GM21447 (cell line): ENCODE data around the gene IVL.

ENCODE experiments used
- ATAC-seq: cut with Tn5 transposase; IDR thresholded peaks from one replicate; pipeline ENCODE4 v1.9.1; 2021; ENCODE audit not compliant: unreplicated experiment

IVL gene

DNA sequence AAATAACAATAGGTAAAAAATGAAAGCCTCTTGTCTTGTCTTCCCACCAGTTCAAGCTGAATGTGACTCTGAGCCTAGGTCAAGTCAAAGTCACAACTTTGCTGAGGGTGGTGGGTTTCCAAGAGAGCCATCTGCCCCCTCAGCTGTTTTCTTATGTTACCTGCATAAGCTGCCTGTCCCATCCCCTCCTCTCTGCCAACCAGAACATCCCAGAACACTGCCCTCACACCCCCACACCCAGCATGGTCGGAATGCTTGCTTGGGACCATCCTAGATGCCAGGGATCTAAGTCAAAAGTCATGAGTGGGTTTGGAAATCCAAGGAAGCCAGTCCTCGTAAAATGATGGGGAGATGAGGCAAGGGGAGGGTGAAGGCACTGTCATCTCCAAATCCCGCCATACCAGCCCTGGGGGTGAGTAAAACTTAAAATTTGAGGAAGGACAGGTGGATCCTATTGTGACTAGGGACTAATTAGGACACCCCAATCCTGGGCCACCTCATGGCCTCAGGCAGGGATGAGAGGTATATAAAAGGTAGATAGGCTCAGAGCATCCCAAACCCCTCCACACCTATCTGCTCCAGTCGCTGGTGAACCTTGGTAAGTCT, 38.4 kb downstream of the IVL start, which contains the start of gene SPRR5:
TSS of gene SPRR5 (plus strand) at position 556 of the 606 bp plus-strand sequence. CDS start 1,349 bp downstream, outside the sequence.
- no peak for ATAC-seq

DNA sequence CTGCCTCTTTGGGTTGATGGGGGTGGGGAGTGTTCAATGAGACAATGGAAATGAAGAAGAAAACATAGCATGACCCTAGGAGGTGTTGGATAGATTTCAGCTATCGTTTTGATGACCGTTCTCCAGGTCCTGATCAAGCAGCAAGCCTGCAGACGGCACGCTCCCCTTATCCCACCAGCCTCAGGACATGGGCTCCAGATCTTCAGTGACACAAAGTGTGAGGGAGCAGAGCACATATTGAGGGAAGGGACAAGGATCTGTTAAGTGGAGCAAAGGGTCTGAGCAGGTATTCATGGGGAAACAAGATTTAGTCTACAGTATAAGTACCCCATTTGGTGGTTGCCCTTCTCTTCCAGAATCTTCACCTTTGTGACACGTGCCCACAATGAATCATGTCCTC, 43.4 kb downstream of the IVL start:
- ATAC-seq, result no peak

DNA sequence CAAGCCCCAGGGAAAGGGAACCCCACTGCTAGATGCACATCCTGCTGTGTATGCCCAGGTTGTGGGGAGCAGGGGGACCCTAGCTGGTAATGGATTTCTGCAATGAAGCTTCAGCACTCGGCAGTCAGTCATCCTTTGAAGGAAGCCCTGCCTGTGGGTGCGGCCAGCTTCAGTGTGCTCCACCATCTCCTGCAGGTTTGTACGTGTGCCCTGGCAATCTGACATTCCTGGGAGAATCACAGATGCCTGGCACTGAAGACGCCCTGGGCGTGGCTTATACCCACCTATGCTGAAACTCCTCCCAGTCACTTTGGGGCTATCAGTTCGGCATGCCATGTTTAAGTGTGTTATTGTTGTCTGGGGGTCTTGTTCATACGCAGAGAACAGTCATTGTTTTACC, 45.4 kb downstream of the IVL start:
- no peak for ATAC-seq

DNA sequence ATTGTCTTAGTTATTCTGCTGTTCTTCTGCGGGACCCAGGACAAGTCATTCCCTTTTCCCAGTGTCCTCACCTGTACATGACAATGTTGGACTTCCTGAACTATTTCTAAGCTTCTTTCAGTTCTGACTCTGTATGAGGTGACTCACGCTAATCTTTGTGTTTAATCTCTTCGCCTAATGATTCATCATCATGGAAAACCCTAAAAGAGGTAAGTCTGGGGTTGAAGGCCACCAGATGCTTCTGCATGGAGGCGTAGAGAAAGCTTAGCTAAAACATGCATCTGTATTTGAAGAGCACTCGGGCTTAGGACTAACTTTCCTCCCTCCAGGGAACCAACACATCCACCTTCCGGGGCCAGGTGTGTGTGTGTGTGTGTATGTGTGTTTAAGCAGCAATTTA, 46.1 kb downstream of the IVL start:
- no peak for ATAC-seq

DNA sequence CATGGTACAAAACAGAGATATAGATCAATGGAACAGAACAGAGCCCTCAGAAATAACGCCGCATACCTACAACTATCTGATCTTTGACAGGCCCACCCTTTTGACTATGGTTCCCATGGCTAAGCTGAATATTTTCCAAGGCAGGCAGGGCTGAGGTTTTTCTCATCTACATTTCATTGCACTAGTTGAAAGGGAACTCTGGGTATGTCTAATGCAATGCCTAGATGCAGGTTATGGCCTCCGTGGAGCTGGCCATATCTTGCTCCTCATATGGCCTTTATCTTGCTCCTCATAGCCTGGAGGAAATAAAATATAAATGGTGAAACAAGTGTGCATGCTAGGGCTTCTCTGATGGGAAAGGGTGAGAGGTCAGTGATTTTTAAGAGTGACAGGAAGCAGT, 49.2 kb downstream of the IVL start:
- no peak for ATAC-seq

DNA sequence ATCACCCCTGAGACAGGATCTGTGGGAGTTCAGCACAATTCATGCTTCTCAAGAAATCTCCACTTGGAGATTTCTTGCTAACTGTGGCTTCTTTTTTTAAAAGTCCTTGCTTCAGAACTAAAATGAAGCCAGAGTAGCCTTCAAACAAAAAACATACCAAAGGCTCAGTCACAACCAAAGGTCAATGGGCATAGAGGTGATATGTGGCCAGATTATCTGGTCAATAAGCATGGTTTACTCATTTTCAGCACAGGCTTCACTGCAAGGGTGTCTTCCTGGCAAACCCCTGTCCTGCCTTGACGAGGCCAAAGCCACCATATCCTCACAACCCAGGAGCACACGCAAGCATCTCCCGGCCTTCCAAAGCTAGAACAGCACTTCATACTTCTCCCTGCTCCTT, 50.9 kb downstream of the IVL start:
- no peak for ATAC-seq

DNA sequence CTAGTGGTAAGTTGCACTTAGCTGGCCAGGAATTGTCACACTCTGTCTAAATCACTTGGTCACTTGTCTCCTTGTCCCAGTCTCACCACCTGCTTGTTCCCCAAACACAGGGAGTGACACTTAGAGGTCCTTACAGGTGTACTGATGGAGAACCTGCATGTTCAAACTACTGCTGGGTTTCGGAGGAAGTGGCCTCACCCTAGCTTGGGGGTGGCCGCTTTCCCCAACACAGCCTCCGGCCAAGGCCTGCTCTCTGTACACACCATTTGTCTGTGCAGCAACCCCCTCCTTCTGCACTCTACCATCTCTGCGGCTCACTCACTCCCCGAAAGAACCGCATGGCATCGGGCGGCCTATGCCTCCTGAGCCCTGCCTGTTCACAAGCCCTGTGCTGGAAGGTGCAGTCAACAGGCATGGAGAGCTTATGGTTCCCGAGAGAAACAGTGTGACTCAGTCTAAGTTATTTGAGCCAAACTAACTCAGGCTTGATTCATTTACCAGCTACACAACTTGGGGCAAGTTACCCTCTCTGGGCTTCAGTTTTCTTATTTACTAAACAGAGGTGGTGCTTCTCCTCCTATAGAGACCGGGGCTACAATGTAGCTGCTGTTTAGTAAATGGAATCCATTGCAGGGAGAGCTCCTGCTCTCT, 51.6 kb downstream of the IVL start:
- ATAC-seq, result no peak

DNA sequence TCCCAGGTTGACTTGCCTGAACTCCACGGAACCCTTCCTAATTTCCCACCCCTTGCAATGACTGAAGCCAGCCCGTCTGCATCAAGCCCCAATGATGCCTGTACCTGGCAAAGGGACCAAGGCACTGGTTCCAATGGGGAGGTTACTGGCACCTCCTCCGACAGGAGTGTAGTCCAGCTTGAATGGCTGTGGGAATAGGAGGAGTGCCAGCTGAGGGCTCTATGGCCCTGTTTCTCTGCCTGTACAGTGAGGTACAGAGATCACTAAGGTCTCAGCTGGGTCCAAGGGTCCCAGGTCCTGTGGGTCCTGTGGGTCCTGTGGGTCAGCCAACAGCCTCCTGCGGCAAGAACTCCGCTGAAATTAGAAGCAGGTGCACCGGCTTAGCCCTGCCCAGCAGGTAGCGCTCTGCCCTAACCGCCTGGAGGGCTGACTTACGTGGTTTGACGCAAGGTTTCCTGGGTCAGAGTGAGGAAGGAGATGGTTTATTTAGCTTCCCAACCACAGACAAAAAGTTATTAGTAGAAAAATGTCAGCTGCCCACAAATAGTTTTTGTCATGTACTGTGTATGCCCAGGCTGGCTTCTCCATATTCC, 52.2 kb downstream of the IVL start:
- no peak for ATAC-seq
